Pancreas (tissue), 10 donors: ENCODE data around the gene SGTA. TPM values are rescaled to one million over a fixed set of nuclear protein-coding genes. Genes with fewer than 3 reads are reported as not detected.

Experiments
- ATAC-seq, 4 donors: fragments of 200-7000 bp; cut with Tn5 transposase; one replicate each; pipeline versions ENCODE4 v1.8.0 to v1.9.1; 2020; ENCODE audit warnings: mild to moderate bottlenecking in 4 of 4, moderate library complexity in 4 of 4
- DNase-seq, 6 donors: peaks; one replicate each; pipeline ENCODE4 v3.0.0-alpha.2; 2020
- FAIRE-seq: peaks from 2 replicates; lab custom pipeline; 2012; peaks lifted over from hg19 to GRCh38; lab: Jason Lieb, UNC
- H3K27ac ChIP-seq, 4 donors: fragments of 200-600 bp; sonication (generic); 1 replicate in 3 of 4; 2 replicates in 1 of 4; pipeline versions ENCODE4 v1.5.0 to v1.8.0; 2020
- H3K27me3 ChIP-seq, 4 donors: fragments of 200-600 bp; one replicate each; pipeline ENCODE4 v1.8.0; 2021
- H3K36me3 ChIP-seq, 3 donors: fragments of 200-600 bp; sonication (generic) in 1 of 3; one replicate each; pipeline versions ENCODE4 v1.5.0 to v1.8.0; 2020 to 2021
- H3K4me1 ChIP-seq, 3 donors: fragments of 200-600 bp; one replicate each; pipeline ENCODE4 v1.8.0; 2021
- H3K4me3 ChIP-seq, 4 donors: fragments of 200-600 bp; sonication (generic) in 2 of 4; one replicate each; pipeline versions ENCODE4 v1.5.0 to v1.8.0; 2020 to 2021
- H3K9me3 ChIP-seq, 4 donors: fragments of 200-600 bp; one replicate each; pipeline ENCODE4 v1.8.0; 2021
- WGBS, 2 donors: extraction: QIAGEN DNeasy Blood & Tissue Kit; methylation state at CpG; one replicate each; pipeline ENCODE4 v1.1.7; 2013; 5-methylcytosine and 5-hydroxymethylcytosine counted together
- intact Hi-C, 3 donors: fragments of 100-400 bp; cut with DNase I; formaldehyde crosslinking; loops; one replicate each; pipeline versions ENCODE4 v1.11.1 to v1.14.2; 2022
- polyA plus RNA-seq, 2 donors: library from polyadenylated mRNA; stranded (reverse); fragments of 200-250 nt; gene quantifications; one replicate each; pipeline ENCODE4 v1.2.3, GENCODE V29; 2013
- total RNA-seq, 6 donors: library from RNA; stranded (reverse); fragmentation: NEBNext Ultra II Directional in 4 of 6; extraction: Animal tissue kit (Norgen Biotek cat#: 25700) in 4 of 6; gene quantifications; one replicate each; pipeline versions ENCODE4 v1.2.1 to v1.2.4, GENCODE V29; 2021 to 2023
- TF ChIP-seq, protein P1 (sequence below), 4 donors: fragments of 200-600 bp; sonication (generic) in 3 of 4; IDR thresholded peaks; one replicate each; pipeline versions ENCODE4 v1.5.0 to v1.8.0; 2021; ENCODE audit warnings: antibody characterized with exemption in 4 of 4
- donor health status: healthy with polysubstance abuse.
- donor health status: DM: no; HTN: no; CAD: no; lungs with moderate emphysema.
- donor health status: DM: no; HTN: no; CAD: no.
- donor health status: control.
- donor health status: control.
- donor health status: Bipolar disorder and iron deficiency.
- donor health status: DM: yes; HTN: yes; CAD: no.
- donor health status: DM: no; HTN: no; CAD: no.
- donor health status: DM: no; HTN: no; CAD: no.
- donor health status: DM: yes; HTN: yes; CAD: no.

The SGTA gene
- total and polyA plus RNA-seq, 8 donors = 19.4 to 49.6 (median 26.7) TPM

DNA sequence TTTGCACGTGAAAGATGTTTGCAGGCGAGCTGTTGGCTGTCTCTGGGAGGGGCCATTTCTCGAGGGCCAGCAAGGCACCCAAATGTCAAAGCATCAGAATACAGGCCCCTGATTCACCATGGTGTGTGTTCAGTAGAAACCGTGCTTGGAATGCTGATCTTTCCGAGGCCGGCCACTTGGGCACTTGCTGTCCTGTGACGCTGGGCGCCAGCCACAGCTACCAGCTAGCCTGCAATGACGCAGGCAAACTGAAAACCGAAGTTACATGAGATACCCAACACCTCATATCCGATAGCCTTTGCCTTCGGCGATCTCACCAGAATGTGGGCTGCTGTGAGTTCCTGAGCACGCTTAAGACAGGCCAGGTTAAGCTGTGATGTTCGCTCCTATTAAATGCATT is 14.2 kb upstream of the SGTA start:
- intact Hi-C loops = no loop called here
- TF ChIP-seq, protein P1, sequence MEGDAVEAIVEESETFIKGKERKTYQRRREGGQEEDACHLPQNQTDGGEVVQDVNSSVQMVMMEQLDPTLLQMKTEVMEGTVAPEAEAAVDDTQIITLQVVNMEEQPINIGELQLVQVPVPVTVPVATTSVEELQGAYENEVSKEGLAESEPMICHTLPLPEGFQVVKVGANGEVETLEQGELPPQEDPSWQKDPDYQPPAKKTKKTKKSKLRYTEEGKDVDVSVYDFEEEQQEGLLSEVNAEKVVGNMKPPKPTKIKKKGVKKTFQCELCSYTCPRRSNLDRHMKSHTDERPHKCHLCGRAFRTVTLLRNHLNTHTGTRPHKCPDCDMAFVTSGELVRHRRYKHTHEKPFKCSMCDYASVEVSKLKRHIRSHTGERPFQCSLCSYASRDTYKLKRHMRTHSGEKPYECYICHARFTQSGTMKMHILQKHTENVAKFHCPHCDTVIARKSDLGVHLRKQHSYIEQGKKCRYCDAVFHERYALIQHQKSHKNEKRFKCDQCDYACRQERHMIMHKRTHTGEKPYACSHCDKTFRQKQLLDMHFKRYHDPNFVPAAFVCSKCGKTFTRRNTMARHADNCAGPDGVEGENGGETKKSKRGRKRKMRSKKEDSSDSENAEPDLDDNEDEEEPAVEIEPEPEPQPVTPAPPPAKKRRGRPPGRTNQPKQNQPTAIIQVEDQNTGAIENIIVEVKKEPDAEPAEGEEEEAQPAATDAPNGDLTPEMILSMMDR (IDR thresholded peaks at IDR 0.05) = no peak
- H3K36me3 ChIP-seq = no peaks in the 10 kb centered on the region

DNA sequence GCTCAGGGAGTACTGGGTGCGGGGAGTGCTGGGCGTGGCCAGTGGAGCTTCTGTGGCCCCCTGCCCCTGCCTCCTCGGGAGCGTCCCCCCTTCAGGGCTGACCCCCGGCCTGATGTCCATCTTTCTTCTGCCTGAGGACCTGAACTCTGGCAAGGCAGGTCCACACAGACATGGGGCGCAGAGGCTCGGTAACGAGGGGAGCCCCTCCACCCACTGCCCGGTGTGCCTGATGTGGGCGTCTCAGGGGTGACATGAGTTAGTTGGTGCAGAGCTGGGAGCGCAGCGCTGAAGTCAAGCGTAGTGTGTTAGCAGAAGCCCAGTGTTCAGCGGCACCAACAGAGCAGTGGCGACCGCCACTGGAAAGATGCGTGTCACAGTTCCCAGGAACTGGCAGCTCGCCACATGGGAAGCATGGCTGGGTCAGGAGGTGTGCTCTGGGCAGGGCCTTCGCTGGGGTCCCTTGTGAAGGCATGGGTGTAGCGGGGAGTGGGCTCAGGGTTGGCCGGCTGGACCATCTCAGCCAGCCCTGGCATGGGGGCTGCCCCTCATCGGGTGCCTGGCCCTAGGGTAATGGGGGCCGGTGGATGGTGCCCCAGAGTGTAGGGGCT is 13.7 kb upstream of the SGTA start:
- ATAC-seq (no peak), DNase-seq (no peak), FAIRE-seq (no peak)
- Histone ChIP-seq H3K36me3 (no peaks in the 10 kb centered on the region), H3K27me3 (no peaks in the 10 kb centered on the region), H3K4me1 (no peaks in the 10 kb centered on the region), H3K4me3 (no peak overlapping the region), H3K27ac (no peak overlapping the region), H3K9me3 (no peaks in the 10 kb centered on the region)
- intact Hi-C loops = no loop called here
- TF ChIP-seq, protein P1 (IDR thresholded peaks at IDR 0.05) = no peak
- WGBS, 2 donors = 96 to 97% methylated on average over 22 to 23 of the region's 23 CpGs

More for the DNA sequence above, 14.2 kb upstream of the SGTA start:
- no peak overlapping the region for H3K27ac ChIP-seq
- H3K27me3 ChIP-seq = no peaks in the 10 kb centered on the region
- no peaks in the 10 kb centered on the region for H3K4me1 ChIP-seq
- DNase-seq = no peak
- H3K9me3 ChIP-seq = no peaks in the 10 kb centered on the region
- 95 to 96% methylated on average over 15 of the region's 15 CpGs for WGBS, 2 donors
- no peak for FAIRE-seq
- no peak overlapping the region for H3K4me3 ChIP-seq
- ATAC-seq = no peak

DNA sequence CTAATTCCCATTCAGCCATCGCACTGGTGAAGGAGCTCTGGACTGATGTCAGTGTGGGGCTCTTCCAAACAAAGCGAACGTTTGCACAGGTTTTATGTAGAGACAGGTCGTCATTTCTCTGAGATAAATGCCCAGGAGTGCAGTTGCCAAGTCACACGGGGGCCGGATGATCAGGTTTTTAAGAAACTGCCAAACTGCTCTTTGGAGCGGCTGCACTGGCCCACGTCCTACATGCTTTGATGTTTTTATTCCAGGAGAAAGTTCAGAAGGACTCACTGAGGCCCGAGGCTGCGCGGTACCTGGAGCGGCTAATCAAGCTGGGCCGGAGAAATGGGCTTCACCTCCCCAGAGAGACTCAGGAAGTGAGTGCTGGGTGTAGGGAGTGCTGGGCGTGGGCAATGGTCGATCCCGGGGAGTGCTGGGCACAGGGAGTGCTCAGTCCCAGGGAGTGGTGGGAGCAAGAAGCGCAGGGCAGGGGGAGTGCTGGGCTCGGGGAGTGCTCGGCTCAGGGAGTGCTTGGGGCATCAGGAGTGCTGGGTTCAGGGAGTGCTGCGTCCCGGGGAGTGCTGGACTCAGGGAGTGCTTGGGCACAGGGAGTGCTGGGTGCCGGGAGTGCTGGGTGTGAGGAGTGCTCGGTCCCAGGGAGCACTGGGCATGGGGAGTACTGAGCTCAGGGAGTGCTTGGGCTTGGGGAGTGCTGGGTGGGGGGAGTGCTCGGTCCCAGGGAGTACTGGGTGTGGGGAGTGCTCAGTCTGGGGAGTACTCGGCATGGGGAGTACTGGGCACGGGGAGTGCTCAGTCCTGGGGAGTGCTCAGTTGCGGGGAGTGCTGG is 13.0 kb upstream of the SGTA start:
- intact Hi-C loops = no loop called here
- Histone ChIP-seq H3K4me1 (no peaks in the 10 kb centered on the region), H3K27ac (no peak overlapping the region), H3K36me3 (no peaks in the 10 kb centered on the region), H3K27me3 (no peaks in the 10 kb centered on the region), H3K9me3 (no peaks in the 10 kb centered on the region), H3K4me3 (no peak overlapping the region)
- WGBS, 2 donors = 87 to 90% methylated on average over 27 of the region's 27 CpGs
- ATAC-seq (no peak), DNase-seq (no peak), FAIRE-seq (no peak)
- TF ChIP-seq, protein P1 (IDR thresholded peaks at IDR 0.05) = no peak

DNA sequence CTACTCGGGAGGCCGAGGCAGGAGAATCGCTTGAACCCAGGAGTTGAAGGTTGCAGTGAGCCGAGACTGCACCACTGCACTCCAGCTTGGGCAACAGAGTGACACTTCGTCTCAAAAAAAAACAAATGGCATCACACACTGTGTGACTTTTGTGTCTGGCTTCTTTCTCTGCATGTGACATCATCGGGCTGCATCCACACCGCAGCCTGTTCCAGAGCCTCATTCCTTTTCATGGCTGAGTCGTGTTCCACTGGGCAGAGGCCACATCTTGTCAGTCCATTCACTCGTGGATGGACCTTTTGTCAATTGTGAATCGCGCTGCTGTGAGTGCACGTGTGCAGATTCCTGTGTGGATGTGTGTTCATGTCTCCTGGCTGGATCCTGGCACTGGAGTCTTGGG is 10.5 kb upstream of the SGTA start:
- Histone ChIP-seq H3K4me1 (no peaks in the 10 kb centered on the region), H3K36me3 (no peaks in the 10 kb centered on the region)
- no peak for FAIRE-seq

More for the DNA sequence above, 10.5 kb upstream of the SGTA start:
- intact Hi-C loops = no loop called here
- TF ChIP-seq, protein P1 (IDR thresholded peaks at IDR 0.05) = no peak
- H3K27me3 ChIP-seq = no peaks in the 10 kb centered on the region
- ATAC-seq (no peak), DNase-seq (no peak)
- 95% methylated on average over 12 of the region's 12 CpGs for WGBS, 2 donors
- H3K4me3 ChIP-seq = no peak overlapping the region
- H3K9me3 ChIP-seq = no peaks in the 10 kb centered on the region
- H3K27ac ChIP-seq = no peak overlapping the region
